Measurements from ENCODE around the gene TSFM. TPM values are rescaled to one million over a fixed set of nuclear protein-coding genes. Genes with fewer than 3 reads are reported as not detected.

TSFM gene
- total RNA-seq, 2 experiments from 2014 or later: 25.8 to 26.9 TPM

Small RNA genes within 50 kb of the gene (microRNA-seq; reads per million reads assigned to microRNA genes)
- gene MIR26A2 (ENCODE audit: borderline microRNAs expressed, borderline replicate concordance) (1,006 reads per million, percentile 85 among the genes with 10 or more reads in this experiment), gene MIR6759 (ENCODE audit: borderline microRNAs expressed, borderline replicate concordance) (not detected)

Other genes starting within 250 kb of the TSFM start
- gene DCTN2, start 235.6 kb upstream of the TSFM start, total RNA-seq: 10 to 100 TPM; 39.6 TPM
- gene KIF5A, start 232.7 kb upstream of the TSFM start, total RNA-seq: under 1 TPM; 0.39 to 0.47 TPM
- gene PIP4K2C, start 191.6 kb upstream of the TSFM start, total RNA-seq: 10 to 100 TPM; 15.1 to 17.3 TPM
- gene DTX3, start 178.0 kb upstream of the TSFM start, total RNA-seq: 10 to 100 TPM; 28.6 to 29.4 TPM
- under 1 TPM; 0.25 to 0.27 TPM for gene ARHGEF25, start 171.4 kb upstream of the TSFM start, total RNA-seq
- not detected for gene B4GALNT1, start 149.6 kb upstream of the TSFM start, total RNA-seq
- 100 to 1,000 TPM; 108 to 112 TPM for gene OS9, start 88.7 kb upstream of the TSFM start, total RNA-seq
- 10 to 100 TPM; 21.0 to 21.2 TPM for gene AGAP2, start 44.0 kb upstream of the TSFM start, total RNA-seq
- gene TSPAN31, start 37.7 kb upstream of the TSFM start, total RNA-seq: 10 to 100 TPM; 10.3 to 10.7 TPM
- 10 to 100 TPM in 1 of 2 experiments, 1 to 10 TPM in 1; 8.7 to 10.8 TPM for gene CDK4, start 30.5 kb upstream of the TSFM start, total RNA-seq
- 10 to 100 TPM; 39.9 to 40.8 TPM for gene MARCHF9, start 27.7 kb upstream of the TSFM start, total RNA-seq
- 1 to 10 TPM; 1.0 to 1.4 TPM for gene CYP27B1, start 15.7 kb upstream of the TSFM start, total RNA-seq
- 10 to 100 TPM in 1 of 2 experiments, 1 to 10 TPM in 1; 9.3 to 12.0 TPM for gene METTL1, start 10.7 kb upstream of the TSFM start, total RNA-seq
- gene EEF1AKMT3, start 10.2 kb upstream of the TSFM start, total RNA-seq: 1 to 10 TPM; 1.1 to 1.4 TPM
- 1 to 10 TPM in 1 of 2 experiments, under 1 TPM in 1; 0.60 to 1.2 TPM for gene AVIL, start 35.9 kb downstream of the TSFM start, total RNA-seq
- 10 to 100 TPM; 86.2 to 86.4 TPM for gene CTDSP2, start 63.9 kb downstream of the TSFM start, total RNA-seq
- gene ATP23, start 158.8 kb downstream of the TSFM start, total RNA-seq: 1 to 10 TPM; 5.3 to 5.6 TPM

Data from CD4-positive, alpha-beta T cell (primary cell).